Gastroesophageal sphincter (tissue), 4 donors: ENCODE measurements around the gene VWA8. TPM values are rescaled to one million over a fixed set of nuclear protein-coding genes. Genes with fewer than 3 reads are reported as not detected.

Experiments used
- ATAC-seq: fragments of 150-250 bp; one replicate; pipeline ENCODE4 v1.9.1; 2016; ENCODE audit warnings: mild to moderate bottlenecking, moderate library complexity
- H3K27ac ChIP-seq, 4 donors: fragments of 200-600 bp; sonication (generic) in 3 of 4; 1 replicate in 3 of 4; 2 replicates in 1 of 4; pipeline ENCODE4 v1.5.1; 2016 to 2019
- H3K27me3 ChIP-seq: fragments of 200-600 bp; sonication (generic); one replicate; pipeline ENCODE4 v1.5.1; 2019
- H3K36me3 ChIP-seq, 2 donors: fragments of 200-600 bp; sonication (generic); one replicate each; pipeline ENCODE4 v1.5.1; 2019; ENCODE audit warnings: control low read depth in 1 of 2
- H3K4me1 ChIP-seq, 3 donors: fragments of 200-600 bp; sonication (generic); 1 replicate in 2 of 3; 2 replicates in 1 of 3; pipeline ENCODE4 v1.5.1; 2016 to 2019; ENCODE audit warnings: control low read depth in 2 of 3
- H3K4me3 ChIP-seq, 2 donors: fragments of 200-600 bp; sonication (generic); one replicate each; pipeline ENCODE4 v1.5.1; 2019; ENCODE audit warnings: mild to moderate bottlenecking in 1 of 2, moderate library complexity in 1 of 2
- H3K9me3 ChIP-seq, 3 donors: fragments of 200-600 bp; sonication (generic); one replicate each; pipeline ENCODE4 v1.5.1; 2017 to 2019; ENCODE audit warnings: control low read depth in 2 of 3
- CTCF ChIP-seq, 4 experiments: fragments of 200-600 bp in 2 of 4; fragments of 450-650 bp in 2 of 4; sonication (generic) in 1 of 4; IDR thresholded peaks; one replicate each; pipeline ENCODE4 v1.5.1; 2017 to 2019; ENCODE audit warnings: antibody characterized with exemption in 4 of 4, mild to moderate bottlenecking in 2 of 4, moderate library complexity in 2 of 4
- EP300 ChIP-seq: sonication (generic); formaldehyde crosslinking; IDR thresholded peaks from one replicate; pipeline ENCODE4 v1.6.1; 2017; ENCODE audit warnings: antibody characterized with exemption, mild to moderate bottlenecking
- POLR2A ChIP-seq, 2 donors: fragments of 450-650 bp; IDR thresholded peaks; one replicate each; pipeline ENCODE4 v1.6.1; 2017; ENCODE audit warnings: antibody characterized with exemption in 2 of 2, mild to moderate bottlenecking in 2 of 2, moderate library complexity in 1 of 2
- POLR2AphosphoS5 ChIP-seq: sonication (generic); formaldehyde crosslinking; IDR thresholded peaks from one replicate; pipeline ENCODE4 v1.6.1; 2017; ENCODE audit warnings: antibody characterized with exemption
- WGBS, 2 donors: methylation state at CpG; one replicate each; pipeline ENCODE4 v1.1.5; 2018; ENCODE audit warnings: low coverage in 1 of 2; 5-methylcytosine and 5-hydroxymethylcytosine counted together
- total RNA-seq, 4 donors: library from RNA; depleted of rRNA; stranded (reverse); fragments of >200 nt; gene quantifications; one replicate each; pipeline ENCODE4 v1.1.0, GENCODE V29; 2016

The VWA8 gene
- total RNA-seq, 4 donors from 2014 or later: 20.3 to 34.7 (median 23.9) TPM

GRCh38 chr13:41763782-41764181, 197.1 kb downstream of the VWA8 start:
- ATAC-seq: no peak

GRCh38 chr13:41762796-41763195, 198.1 kb downstream of the VWA8 start:
- Histone ChIP-seq H3K36me3 (no peaks in the 10 kb centered on the region), H3K27ac (no peak overlapping the region), H3K4me3 (no peak overlapping the region), H3K27me3 (no peaks in the 10 kb centered on the region), H3K9me3 (no peaks in the 10 kb centered on the region), H3K4me1 (peaks cover 0 to 3% (median 0%) of the 10 kb centered on the region in 3 donors)
- TF ChIP-seq POLR2A (IDR thresholded peaks at IDR 0.05) (no peak), EP300 (no peak), POLR2AphosphoS5 (no peak), CTCF (IDR thresholded peaks at IDR 0.05) (no peak)
- 93 to 95% methylated on average over 4 to 5 of the region's 5 CpGs for WGBS, 2 donors
- no peak for ATAC-seq

More at GRCh38 chr13:41763782-41764181, 197.1 kb downstream of the VWA8 start:
- no peak overlapping the region for H3K27ac ChIP-seq
- H3K9me3 ChIP-seq: no peaks in the 10 kb centered on the region
- no peaks in the 10 kb centered on the region for H3K27me3 ChIP-seq
- peaks cover 0 to 7% (median 0%) of the 10 kb centered on the region in 3 donors for H3K4me1 ChIP-seq
- H3K36me3 ChIP-seq: no peaks in the 10 kb centered on the region
- no peak overlapping the region for H3K4me3 ChIP-seq
- TF ChIP-seq EP300 (no peak), POLR2A (IDR thresholded peaks at IDR 0.05) (no peak), CTCF (IDR thresholded peaks at IDR 0.05) (no peak), POLR2AphosphoS5 (no peak)
- 60 to 69% methylated on average over 3 of the region's 3 CpGs for WGBS, 2 donors

- no peak overlapping the region for H3K4me3 ChIP-seq
- ATAC-seq: no peak
- H3K4me1 ChIP-seq: peaks cover 0 to 9% (median 0%) of the 10 kb centered on the region in 3 donors
- TF ChIP-seq EP300 (no peak), POLR2A (IDR thresholded peaks at IDR 0.05) (no peak), POLR2AphosphoS5 (no peak), CTCF (IDR thresholded peaks at IDR 0.05) (no peak)
- H3K9me3 ChIP-seq: no peaks in the 10 kb centered on the region
- 72 to 100% methylated on average over 1 of the region's 1 CpG for WGBS, 2 donors
- no peaks in the 10 kb centered on the region for H3K36me3 ChIP-seq
- H3K27ac ChIP-seq: no peak overlapping the region
- H3K27me3 ChIP-seq: no peaks in the 10 kb centered on the region
Measured at GRCh38 chr13:41756198-41756880, 204.6 kb downstream of the VWA8 start.

- H3K36me3 ChIP-seq: peaks cover 0 to 11% of the 10 kb centered on the region in 2 donors
- no peak for ATAC-seq
- TF ChIP-seq CTCF (IDR thresholded peaks at IDR 0.05): no peak
- TF ChIP-seq POLR2AphosphoS5: no peak
- no peak for TF ChIP-seq EP300
- no peak for TF ChIP-seq POLR2A (IDR thresholded peaks at IDR 0.05)
- no peaks in the 10 kb centered on the region for H3K9me3 ChIP-seq
- no peak overlapping the region for H3K4me3 ChIP-seq
- no peaks in the 10 kb centered on the region for H3K27me3 ChIP-seq
- no peak overlapping the region for H3K27ac ChIP-seq
- WGBS, 2 donors: 62 to 63% methylated on average over 3 of the region's 3 CpGs
- peaks cover 0 to 15% (median 0%) of the 10 kb centered on the region in 3 donors for H3K4me1 ChIP-seq
Measured at GRCh38 chr13:41751734-41752445, 209.0 kb downstream of the VWA8 start.
